Choroid plexus epithelial cell (primary cell): ENCODE data around the gene PISD.

Experiments
- DNase-seq: peaks from one replicate; pipeline ENCODE4 v3.0.0-alpha.2; 2010; ENCODE audit warnings: low read depth
- H3K4me3 ChIP-seq: 2 replicates; pipeline ENCODE4 v1.5.1; 2011; ENCODE audit warnings: low read depth, mild to moderate bottlenecking, control low read depth, low read length, moderate library complexity
- TF ChIP-seq, protein P1 (sequence below): conservative IDR thresholded peaks from 2 replicates; pipeline ENCODE4 v1.5.1; 2011; ENCODE audit warnings: low read depth, mild to moderate bottlenecking, control low read depth, inconsistent platforms, low read length, moderate library complexity

Gene PISD

DNA sequence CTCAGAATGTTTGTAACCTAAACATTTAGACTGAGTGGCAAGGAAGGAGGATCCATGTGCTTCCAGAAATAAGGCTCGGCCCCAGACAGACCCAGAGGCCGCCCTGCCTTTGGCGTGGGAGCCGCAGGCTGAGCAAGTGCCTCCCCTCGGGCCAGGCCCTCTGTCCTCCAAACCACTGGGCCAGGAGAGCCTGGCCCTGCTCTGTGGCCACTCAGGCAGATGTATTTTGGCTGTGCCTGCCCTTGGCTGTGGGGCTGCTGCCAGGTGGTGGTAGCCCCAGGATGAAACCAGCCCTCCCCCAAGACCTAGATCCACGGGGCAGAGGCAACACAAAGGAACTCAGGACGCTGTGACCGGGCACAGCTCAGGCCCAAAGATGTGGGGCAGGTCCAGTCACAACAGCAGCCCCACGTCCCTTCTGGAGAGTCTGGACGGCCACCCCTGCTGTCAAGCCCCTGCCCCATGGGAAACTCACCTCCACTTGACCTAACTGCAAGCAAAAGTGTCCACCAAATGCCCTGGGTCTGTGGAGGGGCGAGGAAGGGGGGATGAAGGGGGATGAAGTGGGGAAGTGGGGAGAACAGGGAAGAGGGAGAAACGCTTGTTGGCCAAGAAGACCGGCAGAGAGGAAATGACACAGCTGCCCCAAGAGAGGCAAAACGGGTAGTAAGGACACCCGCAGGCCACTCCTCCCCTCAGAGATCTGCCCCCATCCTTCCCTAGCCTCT is 24.0 kb downstream of the PISD start:
- TF ChIP-seq, protein P1, sequence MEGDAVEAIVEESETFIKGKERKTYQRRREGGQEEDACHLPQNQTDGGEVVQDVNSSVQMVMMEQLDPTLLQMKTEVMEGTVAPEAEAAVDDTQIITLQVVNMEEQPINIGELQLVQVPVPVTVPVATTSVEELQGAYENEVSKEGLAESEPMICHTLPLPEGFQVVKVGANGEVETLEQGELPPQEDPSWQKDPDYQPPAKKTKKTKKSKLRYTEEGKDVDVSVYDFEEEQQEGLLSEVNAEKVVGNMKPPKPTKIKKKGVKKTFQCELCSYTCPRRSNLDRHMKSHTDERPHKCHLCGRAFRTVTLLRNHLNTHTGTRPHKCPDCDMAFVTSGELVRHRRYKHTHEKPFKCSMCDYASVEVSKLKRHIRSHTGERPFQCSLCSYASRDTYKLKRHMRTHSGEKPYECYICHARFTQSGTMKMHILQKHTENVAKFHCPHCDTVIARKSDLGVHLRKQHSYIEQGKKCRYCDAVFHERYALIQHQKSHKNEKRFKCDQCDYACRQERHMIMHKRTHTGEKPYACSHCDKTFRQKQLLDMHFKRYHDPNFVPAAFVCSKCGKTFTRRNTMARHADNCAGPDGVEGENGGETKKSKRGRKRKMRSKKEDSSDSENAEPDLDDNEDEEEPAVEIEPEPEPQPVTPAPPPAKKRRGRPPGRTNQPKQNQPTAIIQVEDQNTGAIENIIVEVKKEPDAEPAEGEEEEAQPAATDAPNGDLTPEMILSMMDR: no peak
- DNase-seq: no peak
- H3K4me3 ChIP-seq: no peak overlapping the region

DNA sequence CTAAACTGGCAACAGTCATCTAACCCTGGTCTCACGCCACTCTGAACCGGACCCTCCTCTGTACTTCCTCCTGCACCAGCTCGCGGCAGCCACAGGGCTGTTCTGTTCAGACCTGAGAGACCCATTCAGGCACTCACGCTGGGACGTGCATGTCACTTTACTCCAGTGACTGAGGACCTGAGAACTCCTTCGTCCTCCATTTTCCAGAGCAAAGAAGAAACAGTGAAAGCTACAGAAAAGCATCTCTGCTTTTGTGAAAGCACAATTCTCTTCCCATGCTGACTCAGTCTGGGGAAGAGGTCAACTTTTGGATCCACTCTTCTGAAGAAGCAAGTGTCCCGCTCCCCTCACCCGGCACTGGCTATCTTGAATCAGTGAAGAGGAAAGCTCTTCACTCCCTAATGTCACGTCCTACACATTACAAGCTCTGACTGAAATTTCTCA is 24.5 kb downstream of the PISD start:
- DNase-seq: no peak
- TF ChIP-seq, protein P1: no peak

DNA sequence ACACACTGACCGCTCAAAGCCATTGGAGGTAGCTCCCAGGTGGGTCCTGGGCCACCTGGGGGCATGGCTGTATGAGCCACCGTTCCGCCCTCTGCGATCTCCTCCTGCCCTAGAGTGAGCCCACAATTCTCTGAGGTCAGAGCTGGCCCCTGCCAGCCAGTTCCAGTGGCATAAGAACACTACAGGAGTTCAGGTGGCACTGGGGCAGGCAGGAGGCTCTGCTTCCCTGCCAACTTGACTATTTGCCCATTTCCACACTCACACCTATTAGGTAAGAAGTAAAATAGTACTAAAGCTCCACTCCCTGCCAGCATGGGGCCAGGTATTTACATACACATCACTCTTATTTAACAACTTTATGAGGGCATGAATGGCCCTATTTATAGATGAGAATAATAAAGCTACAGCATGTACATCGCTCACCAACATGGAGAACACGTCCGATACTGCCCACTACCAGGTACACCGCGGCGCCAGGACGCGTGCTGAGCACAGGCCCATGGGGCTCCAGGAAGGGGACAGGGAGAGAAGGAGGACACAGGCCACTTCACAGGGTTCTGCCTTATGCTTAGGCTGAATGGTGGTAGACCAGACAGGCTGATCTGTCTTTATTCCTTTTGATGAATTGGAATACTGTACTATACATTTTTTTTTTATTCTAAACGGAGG is 26.2 kb downstream of the PISD start:
- H3K4me3 ChIP-seq: no peak overlapping the region
- no peak for DNase-seq
- TF ChIP-seq, protein P1: no peak

More for the DNA sequence above, 24.5 kb downstream of the PISD start:
- no peak overlapping the region for H3K4me3 ChIP-seq

DNA sequence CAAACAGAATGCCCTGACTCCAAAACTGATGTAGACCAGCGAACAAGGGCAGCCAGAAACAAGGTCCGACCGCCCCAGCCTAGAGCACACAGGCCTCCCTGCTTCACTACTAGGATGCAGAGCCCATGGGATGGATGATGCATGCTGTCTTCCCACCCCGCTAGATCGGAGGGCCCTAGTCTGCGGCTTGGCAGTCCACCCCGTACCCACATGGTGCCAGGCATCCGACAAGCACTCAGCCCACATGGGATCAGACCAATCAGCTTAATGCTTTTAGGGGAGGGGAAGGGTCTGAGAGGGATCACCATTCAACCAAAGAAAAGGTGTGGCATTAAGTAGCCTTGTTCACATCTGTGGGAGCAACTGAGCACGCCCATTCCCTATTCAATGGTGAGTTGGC is 30.6 kb downstream of the PISD start:
- TF ChIP-seq, protein P1: no peak
- peak overlapping the region; percentile 83 for H3K4me3 ChIP-seq

DNA sequence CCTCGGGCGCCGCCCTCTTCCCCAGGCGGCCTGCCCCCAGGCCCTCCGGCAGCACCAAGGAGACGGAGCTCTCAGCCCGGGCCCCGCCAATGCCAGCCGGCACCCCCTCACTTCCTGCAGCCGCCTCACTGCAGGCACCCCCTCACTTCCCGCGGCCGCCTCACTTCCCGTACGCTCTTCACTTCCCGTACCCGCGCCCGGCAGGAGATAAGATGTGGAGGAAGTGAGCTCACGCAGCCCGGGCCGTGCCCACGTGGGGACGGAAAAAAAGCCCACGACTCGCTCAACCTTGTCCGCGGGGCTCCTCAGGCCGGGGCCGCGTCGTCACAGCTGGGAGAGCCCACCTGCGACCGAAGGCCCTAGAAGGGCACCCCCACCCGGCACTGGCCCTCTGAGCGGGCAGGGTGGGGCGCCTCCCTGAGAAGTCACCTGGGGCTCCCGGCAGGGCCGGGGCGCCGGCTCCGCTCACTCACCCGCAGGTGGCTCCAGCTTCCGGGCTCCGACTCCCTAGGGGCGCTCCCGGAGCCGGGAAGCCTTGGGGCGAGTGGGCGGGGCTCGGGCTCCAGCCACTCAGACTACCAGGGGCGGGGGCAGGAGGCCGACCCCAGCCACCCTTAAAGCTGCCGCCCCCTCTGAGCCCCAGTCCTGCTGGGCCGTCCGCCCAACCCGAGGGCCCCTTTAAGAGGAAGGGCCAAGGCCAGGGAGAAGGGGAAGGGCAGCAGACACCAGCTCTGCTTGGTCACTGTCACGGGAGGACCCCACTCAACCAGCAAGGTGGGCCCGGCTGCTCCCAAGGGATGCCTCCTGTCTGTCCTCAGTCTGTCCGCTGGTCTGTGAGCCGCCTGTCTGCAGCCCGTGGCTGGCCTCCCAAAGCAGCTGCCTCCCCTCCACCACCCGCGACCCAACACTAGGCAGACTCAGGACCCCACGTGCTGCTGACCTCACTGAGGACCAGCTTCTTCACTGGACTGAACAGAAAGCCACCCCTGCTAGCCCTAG is 31.4 kb downstream of the PISD start:
- peak overlapping the region; percentile 83 for H3K4me3 ChIP-seq
- TF ChIP-seq, protein P1: peak; percentile 30
- peak; percentile 85 for DNase-seq

More for the DNA sequence above, 30.6 kb downstream of the PISD start:
- DNase-seq: no peak

DNA sequence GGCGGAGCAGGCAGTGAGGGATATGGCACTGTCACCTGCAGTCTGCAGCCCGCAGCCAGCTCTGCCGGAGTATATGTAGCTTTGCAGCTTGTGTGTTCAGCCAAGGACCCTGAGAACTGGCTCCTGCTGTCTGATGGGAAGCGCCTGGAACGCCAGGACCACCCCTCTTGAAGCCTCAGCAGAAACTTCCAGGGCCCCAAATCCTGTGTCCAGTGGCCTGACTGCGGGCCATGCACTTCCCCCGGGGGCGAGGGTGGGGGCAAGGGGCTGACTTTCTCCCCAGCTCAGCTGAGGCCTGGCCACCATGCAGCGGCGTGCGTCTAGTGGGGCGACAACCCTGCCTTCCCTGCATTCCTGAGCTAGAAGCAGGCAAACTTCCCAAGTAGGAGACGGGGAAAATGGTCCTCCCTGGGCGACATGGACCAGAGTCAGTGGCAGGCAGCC is 32.3 kb downstream of the PISD start:
- TF ChIP-seq, protein P1: no peak
- peak overlapping the region; percentile 83 for H3K4me3 ChIP-seq
- DNase-seq: no peak
